HG02763 (cell line): ENCODE measurements around the gene GNAT1.
"Not testable (repeated sequence)": the region's sequence is repeated elsewhere in the genome, so short reads cannot be mapped to it uniquely, and the experiment has no call there.

Experiments used
- ATAC-seq: cut with Tn5 transposase; IDR thresholded peaks from one replicate; pipeline ENCODE4 v1.9.1; 2021; ENCODE audit warnings: mild to moderate bottlenecking, moderate library complexity; ENCODE audit not compliant: unreplicated experiment

The GNAT1 gene

DNA sequence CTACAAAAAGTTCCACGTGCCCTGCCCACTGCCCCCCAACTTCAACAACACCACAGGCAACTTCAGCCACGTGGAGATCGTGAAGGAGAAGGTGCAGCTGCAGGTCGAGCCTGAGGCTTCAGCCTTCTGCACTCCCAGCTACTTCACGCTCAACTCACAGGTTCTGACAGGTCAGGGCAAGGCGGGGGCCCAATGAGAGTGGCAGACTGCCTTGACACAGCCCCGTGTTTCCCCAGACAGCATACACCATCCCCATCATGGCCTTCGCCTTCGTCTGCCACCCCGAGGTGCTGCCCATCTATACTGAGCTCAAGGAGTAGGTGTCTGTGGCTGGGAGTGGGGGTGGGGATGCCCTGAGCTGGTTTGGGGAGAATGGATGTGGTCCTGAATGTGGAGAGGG lies 26.3 kb downstream of the GNAT1 start:
- ATAC-seq, result no peak

DNA sequence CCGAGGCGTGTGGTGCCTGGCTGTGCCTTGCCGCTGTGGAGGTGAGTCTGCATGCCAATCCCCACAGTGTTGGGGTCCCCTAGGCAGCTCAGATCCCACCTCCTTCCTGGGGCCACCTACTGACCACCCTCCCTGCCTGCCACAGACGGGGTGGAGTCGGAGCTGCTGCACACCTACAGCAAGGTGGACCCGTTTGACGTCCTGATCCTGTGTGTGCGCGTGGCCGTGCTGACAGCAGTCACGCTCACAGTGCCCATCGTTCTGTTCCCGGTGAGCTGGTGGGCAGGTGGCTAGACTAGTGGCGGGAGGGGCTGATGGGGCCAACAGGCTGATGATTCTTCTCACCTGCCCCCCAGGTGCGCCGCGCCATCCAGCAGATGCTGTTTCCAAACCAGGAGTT lies 27.0 kb downstream of the GNAT1 start:
- ATAC-seq, result no peak

DNA sequence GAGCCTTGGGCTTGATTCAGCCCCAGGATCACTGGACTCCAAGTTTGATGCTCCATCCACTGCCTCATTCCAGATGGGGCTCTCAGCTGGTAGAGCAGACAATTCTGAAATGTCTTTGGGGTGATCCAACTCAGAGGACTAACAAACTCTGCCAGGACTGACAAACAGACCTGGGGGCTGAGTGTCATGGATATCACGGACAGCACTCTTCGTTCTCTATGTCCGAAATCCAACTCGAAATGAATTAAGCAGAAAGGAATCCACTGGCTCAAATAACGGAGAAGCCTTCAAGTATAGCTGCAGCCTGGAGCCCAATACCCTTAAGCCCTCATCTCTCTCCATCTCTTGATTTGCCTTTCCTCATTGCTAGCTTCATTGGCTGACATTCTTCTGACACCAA lies 27.9 kb downstream of the GNAT1 start:
- ATAC-seq, result no peak

GRCh38 chr3:50220109-50220508 lies 28.7 kb downstream of the GNAT1 start:
- no peak for ATAC-seq

GRCh38 chr3:50221051-50221410 lies 29.6 kb downstream of the GNAT1 start:
- ATAC-seq, result no peak

GRCh38 chr3:50221411-50222168 lies 30.2 kb downstream of the GNAT1 start:
- no peak for ATAC-seq

DNA sequence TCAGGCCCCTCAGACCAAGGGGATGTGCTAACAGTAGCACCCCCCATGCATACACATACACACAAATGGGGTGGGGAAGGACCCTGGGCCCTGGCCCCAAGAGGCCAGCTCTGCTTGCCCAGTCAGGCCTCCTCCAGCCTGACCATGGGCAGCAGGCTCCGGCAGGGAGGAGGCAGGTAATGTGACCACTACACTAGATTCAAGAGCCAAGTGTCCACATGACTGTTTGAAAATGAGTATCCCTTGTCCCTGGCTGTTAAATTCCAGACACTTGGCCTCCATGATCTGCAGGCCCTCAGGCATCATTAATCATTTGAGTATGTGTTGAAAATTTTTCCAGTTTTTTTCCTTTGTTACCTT lies 30.7 kb downstream of the GNAT1 start:
- ATAC-seq, result no peak

GRCh38 chr3:50224639-50225038 lies 33.2 kb downstream of the GNAT1 start:
- no peak for ATAC-seq

DNA sequence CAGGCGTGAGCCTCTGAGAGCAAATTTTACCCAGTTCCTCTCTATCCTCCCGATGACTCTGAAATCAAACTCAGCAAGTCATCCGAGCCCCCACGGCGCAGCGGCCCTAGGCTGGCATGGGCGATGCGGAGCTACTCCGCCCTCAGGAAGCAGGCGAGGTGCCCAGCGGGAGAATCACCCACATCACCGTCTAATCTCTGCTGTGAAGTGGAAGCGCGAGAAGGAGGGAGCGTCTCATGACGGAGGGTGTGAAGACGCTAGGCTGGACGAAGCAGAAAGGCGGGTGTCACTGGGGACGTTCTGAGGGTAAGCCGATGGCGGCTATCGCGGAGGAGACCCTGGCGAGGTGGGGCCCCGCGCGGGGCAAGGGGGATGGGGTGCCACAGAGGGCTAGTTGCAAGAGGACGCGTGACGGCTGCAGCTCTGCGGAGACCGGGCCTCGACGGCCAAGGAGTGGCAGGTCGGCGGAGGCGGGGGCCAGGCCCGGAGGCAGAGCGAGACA lies 35.5 kb downstream of the GNAT1 start:
- ATAC-seq, result no peak

DNA sequence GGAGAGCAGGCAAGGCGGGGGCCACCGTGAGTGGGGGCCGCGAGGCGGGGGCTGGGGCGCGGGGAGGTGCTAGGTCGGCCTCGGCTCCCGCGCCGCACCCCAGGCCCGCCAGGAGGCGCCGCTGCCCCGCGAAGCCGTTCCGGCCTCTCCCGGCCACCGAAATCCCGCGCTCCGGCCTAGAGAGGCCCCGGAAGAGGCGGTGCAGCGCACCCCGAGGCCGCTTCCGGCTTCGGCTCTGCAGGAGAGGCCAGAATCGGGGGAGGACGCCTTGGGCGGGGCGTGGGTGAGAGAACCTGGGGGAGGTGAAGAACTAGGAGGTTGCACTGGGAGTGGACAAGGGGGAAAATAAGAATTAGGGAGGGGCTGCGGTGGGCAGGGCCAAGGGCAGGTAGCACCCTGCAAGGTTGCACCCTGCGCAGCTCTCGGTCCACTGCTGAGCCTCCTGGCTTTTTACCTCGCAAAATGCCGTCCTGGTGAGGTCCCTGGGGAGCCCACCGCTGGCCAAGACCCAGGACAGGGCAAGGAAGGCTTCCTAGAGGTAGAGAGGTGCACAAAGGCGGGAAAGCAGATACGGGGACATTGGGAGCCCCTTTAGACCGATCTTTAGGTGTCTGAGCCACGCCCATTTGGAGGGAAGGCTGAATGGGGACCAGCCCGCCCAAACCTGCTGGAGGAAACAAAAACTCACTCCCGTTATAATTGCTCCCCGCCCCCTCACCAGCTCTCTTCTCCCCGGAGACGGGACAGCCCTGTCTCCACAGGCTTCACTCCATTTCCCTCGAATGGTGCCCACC lies 36.2 kb downstream of the GNAT1 start:
- peak; percentile 82 for ATAC-seq

DNA sequence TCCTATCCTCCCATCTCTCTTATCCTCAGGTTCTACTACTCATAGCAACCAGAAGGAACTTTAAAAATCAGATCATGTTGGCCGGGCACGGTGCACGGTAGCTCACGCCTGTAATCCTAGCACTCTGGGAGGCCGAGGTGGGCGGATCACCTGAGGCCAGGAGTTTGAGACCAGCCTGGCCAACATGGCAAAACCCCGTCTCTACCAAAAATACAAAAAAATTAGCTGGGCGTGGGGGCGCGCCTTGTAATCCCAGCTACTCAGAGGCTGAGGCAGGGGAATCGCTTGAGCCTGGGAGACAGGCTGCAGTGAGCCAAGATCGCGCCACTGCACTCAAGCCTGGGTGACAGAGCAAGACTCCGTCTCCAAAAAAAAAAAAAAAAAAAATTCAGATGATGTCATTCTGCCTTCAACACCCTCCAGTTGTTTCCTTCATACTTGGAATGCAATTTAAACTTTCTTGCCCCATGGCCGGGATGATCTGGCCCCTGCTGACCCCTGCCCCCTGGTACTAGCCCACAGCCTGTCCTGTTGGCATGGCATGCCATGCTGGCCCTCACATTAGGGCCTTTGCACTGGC lies 36.9 kb downstream of the GNAT1 start:
- ATAC-seq, result not testable (repeated sequence)

GRCh38 chr3:50229490-50229889 lies 38.1 kb downstream of the GNAT1 start:
- no peak for ATAC-seq

GRCh38 chr3:50230104-50230793 lies 38.8 kb downstream of the GNAT1 start:
- ATAC-seq, result no peak

GRCh38 chr3:50230794-50231125 lies 39.4 kb downstream of the GNAT1 start:
- ATAC-seq, result no peak

DNA sequence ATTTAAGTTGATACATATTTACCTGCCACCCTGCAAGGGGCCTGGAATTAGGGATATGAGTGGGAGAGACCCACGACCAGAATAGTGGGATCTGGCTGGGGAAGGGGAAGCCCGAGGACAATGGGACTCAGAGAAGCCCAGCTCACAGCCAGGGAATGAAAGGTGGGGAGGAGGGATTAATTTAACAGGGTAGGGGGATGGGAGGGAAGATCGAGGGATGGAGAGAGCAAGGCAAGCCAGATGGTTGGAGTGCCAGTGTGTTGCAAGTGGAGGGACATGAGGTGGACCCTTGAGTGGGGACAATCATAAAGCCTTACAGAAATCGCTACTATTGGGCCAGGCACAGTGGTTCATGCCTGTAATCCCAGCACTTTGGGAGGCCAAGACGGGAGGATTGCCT lies 40.2 kb downstream of the GNAT1 start:
- ATAC-seq, result no peak

DNA sequence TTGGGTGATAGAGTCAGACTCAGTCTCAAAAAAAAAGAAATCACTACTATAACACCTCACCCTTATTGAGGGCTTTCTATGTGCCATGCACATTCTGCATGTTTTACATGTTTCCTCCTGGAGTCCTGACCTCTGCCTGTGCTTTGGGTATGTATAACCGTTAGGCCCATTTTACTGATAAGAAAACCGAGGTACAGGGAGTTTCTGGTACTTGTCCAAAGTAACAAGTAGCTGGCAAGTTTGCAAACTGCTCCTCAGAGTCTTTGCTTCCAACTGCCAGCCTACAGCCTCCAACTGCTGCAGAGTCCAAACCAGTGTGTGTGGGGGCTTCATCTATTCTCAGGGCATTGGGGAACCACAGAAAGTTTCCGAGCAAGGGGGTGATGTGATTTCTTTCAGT lies 40.9 kb downstream of the GNAT1 start:
- ATAC-seq, result no peak

- no peak for ATAC-seq
Measured at GRCh38 chr3:50233176-50233575, 41.8 kb downstream of the GNAT1 start.

DNA sequence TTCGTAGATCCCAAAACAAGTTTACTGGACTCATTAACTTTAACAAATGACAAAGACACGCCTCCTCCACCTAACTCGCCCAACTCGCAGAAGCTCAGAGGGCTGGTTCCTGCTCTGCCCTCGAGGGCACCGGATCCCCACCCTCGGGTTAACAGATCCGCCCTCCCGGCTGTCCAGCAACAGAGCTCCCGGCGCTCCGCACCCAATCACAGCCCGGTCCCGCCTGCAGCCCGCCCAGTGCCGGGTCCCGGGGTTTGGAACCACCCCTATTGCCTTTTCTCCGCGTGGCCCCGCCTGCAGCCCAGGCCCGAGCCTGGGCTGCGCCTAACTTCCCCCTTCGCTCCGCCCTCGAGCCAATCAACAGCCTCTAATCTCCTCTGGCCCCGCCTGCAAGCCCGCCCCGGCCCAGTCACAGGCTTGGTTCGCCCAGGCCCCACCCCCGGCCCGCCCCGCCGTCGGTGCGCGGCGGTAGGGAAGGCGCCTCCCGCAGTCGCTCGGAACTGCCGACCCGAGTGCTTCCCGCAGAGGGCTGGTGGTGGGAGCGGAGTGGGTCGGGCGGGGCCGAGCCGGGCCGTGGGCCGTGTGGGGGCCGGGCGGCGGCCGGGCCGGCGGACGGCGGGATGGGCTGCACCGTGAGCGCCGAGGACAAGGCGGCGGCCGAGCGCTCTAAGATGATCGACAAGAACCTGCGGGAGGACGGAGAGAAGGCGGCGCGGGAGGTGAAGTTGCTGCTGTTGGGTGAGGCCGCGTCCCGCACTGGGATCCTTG lies 44.5 kb downstream of the GNAT1 start, which contains the start of gene GNAI2:
Gene GNAI2 (plus strand): TSS at position 489 of the 768 bp plus-strand sequence. CDS start 132 bp downstream, at position 621.
- ATAC-seq, result peak; percentile 93

DNA sequence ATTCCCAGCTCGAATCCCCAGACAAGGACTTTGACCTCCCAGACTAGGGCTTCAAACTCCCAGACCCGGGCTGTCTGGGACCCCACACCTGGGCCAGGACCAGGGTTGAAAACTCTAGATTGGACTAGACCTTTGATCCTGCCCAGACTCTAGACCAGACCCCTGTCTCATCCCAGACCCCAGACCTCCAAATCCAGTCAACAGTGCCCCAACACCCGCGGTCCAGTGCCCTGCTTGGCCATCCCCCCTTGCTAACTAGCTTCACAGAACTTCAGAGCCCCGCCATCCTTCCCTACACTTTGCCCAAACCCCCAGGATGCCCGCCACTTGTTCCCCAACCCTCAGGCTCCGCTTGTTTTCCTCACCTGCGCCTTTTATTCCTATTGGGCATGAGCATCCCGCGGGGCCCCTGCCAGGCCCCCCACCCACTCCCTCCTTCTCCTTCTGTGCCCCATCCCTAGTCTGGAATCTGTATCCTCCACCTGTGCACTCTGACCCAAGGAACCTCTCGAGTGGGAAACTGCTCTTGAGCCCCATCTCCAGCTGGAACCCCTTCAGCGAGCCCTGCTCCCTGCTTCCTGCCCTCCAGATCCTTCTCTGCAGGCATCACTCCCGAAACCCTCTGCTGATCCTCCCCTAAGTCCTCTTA lies 45.2 kb downstream of the GNAT1 start:
- ATAC-seq, result no peak

DNA sequence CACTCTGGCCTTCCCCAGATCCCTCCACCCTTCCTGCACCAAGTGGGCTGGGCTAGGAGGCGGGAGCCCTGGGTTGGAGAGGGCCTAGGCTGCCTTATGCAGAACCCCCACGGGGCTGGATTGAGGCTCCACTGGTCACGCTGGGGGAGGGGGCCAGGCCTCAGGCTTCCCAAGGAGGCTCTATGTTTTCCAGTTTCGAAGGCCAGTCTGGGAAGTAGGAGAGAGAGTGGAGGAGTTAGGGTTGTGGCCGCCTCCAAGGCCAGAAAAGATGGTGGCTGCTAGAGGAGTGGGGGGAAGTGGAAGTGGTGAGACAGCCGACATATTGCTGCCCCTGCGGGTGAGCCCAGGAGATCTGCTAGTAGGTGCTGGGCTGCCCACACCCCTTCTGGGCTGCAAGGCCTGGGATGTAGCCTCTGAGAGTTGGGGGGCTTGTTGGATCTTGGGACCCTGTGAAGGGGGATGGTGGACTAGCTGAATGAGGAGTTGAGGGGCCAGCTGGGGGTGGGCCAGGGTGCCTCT lies 45.8 kb downstream of the GNAT1 start:
- ATAC-seq, result no peak
